Fibroblast of pulmonary artery (primary cell): ENCODE results near the gene MACROD2.

ENCODE experiments used
- DNase-seq: peaks from one replicate; pipeline ENCODE4 v3.0.0-alpha.2; 2010; ENCODE audit warnings: low read depth
- H3K4me3 ChIP-seq: replicated peaks from 2 replicates; pipeline ENCODE4 v1.5.1; 2011; ENCODE audit warnings: low read depth, mild to moderate bottlenecking, control low read depth, low read length, moderate library complexity
- TF ChIP-seq, protein P1 (sequence below): IDR thresholded peaks from 2 replicates; pipeline ENCODE4 v1.5.1; 2011; ENCODE audit warnings: mild to moderate bottlenecking, control low read depth, low read length, inconsistent platforms; ENCODE audit errors: missing control alignments

The MACROD2 gene

DNA sequence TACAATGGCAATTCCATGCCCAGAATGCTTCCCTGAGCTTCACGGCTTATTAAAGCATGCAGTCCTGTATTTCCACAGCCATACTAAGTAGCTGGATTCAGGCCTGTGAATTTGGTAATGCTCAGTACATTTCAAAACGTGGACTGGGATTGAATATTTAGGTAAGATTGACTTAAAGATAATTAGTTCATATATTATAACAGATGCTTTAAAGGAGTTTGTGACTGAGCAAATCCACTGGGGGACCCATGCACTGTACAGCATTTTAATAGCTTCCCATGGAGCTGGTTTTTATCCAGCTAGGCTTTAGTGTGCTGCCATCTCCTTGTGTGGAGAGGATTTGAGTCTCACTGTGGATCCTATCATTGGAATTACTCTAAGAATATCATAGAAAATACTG, 763.0 kb downstream of the MACROD2 start:
- TF ChIP-seq, protein P1, sequence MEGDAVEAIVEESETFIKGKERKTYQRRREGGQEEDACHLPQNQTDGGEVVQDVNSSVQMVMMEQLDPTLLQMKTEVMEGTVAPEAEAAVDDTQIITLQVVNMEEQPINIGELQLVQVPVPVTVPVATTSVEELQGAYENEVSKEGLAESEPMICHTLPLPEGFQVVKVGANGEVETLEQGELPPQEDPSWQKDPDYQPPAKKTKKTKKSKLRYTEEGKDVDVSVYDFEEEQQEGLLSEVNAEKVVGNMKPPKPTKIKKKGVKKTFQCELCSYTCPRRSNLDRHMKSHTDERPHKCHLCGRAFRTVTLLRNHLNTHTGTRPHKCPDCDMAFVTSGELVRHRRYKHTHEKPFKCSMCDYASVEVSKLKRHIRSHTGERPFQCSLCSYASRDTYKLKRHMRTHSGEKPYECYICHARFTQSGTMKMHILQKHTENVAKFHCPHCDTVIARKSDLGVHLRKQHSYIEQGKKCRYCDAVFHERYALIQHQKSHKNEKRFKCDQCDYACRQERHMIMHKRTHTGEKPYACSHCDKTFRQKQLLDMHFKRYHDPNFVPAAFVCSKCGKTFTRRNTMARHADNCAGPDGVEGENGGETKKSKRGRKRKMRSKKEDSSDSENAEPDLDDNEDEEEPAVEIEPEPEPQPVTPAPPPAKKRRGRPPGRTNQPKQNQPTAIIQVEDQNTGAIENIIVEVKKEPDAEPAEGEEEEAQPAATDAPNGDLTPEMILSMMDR: no peak
- DNase-seq: no peak

DNA sequence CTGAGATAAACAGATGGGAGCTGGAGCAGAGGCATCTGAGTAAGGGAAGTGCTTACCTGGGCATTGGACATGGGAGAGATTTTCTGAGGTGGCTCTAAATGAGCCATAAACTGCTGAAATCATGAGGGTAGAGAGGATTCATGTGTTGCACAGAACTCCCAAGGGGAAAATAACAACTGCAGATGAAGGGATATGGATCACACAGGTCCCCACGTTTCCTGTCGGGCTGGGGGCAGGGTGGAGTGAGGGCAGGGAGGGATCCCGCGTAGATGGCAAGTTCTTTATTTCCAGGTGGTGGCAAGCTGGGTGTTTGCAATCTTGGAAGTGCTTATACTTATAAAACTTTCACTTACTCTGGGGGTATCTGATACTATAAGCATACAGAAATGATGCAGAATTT, 764.7 kb downstream of the MACROD2 start:
- no peak for DNase-seq
- TF ChIP-seq, protein P1: no peak
- H3K4me3 ChIP-seq: no peak overlapping the region

More for the DNA sequence above, 763.0 kb downstream of the MACROD2 start:
- no peak overlapping the region for H3K4me3 ChIP-seq

DNA sequence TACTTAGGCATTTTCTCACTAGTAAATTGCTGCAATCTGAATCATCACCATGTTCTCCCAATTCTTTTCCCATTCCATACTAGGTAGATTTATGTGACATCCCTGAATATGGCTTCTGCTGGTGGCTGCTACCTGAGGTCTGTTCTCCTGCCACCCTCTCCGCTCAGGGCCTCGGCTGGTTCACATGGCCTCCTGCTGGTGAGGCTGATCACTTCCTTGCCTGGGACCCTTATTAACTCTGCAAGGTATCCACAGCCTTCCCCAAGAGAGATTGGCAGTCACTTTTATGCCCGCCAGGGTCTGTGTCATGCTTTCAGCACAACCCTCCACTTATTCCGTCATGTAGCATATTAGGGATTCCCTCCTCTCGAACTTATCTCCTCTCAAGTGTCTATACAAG, 766.6 kb downstream of the MACROD2 start:
- TF ChIP-seq, protein P1: no peak
- no peak overlapping the region for H3K4me3 ChIP-seq
- no peak for DNase-seq

DNA sequence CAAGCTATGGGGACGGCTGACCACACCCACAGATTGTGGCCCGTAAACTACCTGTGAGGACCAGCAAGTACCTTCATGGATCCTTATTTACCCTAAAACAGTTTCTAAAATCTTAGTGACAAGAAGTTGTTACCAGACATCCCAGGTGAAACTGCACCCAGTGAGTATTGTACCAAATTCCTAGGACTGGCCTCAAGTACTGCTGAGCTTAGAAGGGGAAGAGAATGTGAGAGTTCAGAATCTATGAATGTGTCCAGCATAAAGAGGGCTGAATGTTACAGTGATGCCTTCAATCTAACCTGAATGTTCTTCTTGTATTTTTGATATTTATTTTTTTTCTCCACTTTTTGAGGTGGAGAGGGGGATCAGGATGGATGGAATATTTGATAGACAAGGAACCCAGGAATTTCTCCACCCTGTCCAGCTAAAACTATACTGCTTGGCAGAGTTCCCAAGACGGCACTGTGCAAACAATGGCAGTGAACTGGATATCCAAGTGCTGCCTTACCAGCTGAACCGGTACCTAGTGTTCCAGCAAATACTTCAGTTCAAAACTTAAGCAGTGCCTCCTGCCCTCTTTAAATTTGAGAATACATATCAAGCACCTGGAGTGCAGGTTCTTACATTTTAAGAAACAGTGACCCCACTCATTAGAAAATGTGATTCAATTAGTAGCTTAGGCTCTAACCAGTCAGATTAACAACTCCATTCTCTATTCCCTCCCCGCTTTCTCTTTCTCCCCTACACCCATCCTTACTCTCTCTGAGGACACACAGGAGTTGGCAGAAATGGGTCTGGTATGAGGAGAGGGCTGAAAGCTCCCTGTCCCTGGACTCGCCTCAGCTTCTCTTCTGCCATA, 769.4 kb downstream of the MACROD2 start:
- H3K4me3 ChIP-seq: no peak overlapping the region
- DNase-seq: no peak
- TF ChIP-seq, protein P1: no peak

DNA sequence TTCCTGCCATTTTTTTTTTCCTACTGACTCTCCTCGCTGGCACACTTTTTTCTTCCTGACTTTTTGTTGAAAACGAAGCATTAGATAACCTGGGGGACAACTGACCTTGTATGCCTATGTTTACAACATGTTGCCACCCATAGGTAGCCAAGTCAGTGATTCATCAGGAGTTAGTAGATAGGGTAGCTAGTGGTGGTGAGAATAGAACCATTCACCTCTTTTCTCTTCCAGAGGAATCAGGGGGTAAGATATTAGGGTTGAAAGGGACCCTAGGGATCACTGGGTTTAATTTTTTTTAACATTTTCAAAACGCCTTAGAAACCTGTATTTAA, 770.0 kb downstream of the MACROD2 start:
- TF ChIP-seq, protein P1: no peak
- DNase-seq: no peak
- H3K4me3 ChIP-seq: no peak overlapping the region

DNA sequence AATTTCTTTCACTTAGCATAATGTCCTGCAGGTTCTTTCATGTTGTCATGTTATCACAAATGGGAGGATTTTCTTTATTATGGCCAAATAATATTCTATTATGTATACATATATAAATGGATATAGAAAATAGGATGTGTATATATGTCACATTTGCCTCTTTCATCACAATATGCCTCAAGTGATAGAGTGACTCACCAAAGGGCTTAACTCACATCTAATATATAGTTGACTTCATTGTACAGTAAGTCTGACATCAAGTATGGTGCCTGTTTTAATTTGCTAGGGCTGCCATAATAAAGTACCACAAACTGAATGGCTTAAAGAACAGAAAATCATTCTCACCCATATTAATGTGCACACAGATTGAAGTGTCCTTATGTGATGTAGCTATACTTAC, 778.2 kb downstream of the MACROD2 start:
- no peak for DNase-seq
- no peak overlapping the region for H3K4me3 ChIP-seq
- TF ChIP-seq, protein P1: no peak

DNA sequence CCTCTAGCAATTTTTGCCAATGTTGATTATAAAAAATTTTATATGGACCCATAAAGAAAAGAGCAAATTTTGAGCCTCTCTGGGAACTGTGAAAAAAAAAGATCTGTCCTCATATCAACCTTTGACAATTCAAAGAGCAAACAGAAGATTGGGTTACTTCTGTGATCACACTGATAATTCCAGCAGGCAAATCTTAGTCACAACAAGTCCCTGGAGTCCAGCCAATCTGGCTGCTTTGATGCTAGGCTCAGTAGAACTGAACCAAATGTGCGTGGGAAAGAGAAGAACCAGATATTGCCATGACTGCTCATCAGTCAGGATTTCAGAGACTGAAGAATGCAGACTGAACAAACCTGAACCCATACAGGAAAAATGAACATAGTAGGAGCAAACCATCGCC, 780.5 kb downstream of the MACROD2 start:
- H3K4me3 ChIP-seq: no peak overlapping the region
- DNase-seq: peak; percentile 70
- TF ChIP-seq, protein P1: no peak
